NCI-H2029 (cell line): ENCODE measurements around the gene RGMA.
"Not testable (repeated sequence)": the region's sequence is repeated elsewhere in the genome, so short reads cannot be mapped to it uniquely, and the experiment has no call there.

Source experiments
- DNase-seq: peaks from one replicate; lab custom pipeline; 2025; lab: John Stamatoyannopoulos, UW

RGMA gene

GRCh38 chr15:93034512-93034911 lies 54.5 kb downstream of the RGMA start:
- no peak for DNase-seq

GRCh38 chr15:93033434-93034045 lies 55.5 kb downstream of the RGMA start:
- no peak for DNase-seq

- not testable (repeated sequence) for DNase-seq
Observed at GRCh38 chr15:93032515-93033206, 56.4 kb downstream of the RGMA start.

DNA sequence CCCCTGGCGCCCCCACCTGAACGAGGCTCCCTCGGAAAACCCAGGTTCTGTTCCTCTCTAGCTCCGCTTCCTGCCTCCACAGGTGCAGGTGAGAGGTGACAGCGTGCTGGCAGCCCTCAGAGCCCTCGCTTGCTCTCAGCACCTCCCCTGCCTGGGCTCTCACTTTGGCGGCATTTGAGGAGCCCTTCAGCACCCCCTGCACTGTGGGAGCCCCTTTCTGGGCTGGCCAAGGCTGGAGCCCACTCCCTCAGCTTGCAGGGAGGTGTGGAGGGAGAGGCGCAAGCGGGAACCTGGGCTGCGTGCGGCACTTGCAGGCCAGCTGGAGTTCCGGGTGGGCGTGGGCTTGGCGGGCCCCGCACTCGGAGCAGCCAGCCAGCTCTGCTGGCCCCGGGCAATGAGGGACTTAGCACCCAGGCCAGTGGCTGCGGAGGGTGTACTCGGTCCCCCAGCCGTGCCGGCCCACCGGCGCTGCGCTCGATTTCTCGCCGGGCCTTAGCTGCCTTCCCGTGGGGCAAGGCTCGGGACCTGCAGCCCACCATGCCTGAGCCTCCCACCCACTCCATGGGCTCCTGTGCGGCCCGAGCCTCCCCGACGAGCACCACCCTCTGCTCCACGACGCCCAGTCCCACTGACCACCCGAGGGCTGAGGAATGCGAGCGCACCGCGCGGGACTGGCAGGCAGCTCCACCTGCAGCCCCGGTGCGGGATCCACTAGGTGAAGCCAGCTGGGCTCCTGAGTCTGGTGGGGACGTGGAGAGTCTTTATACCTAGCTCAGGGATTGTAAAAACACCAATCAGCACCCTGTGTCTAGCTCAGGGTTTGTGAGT lies 57.2 kb downstream of the RGMA start:
- DNase-seq: not testable (repeated sequence)

GRCh38 chr15:93031103-93031464 lies 57.9 kb downstream of the RGMA start:
- DNase-seq: no peak

- DNase-seq: no peak
Observed at GRCh38 chr15:93030430-93031102, 58.4 kb downstream of the RGMA start.

DNA sequence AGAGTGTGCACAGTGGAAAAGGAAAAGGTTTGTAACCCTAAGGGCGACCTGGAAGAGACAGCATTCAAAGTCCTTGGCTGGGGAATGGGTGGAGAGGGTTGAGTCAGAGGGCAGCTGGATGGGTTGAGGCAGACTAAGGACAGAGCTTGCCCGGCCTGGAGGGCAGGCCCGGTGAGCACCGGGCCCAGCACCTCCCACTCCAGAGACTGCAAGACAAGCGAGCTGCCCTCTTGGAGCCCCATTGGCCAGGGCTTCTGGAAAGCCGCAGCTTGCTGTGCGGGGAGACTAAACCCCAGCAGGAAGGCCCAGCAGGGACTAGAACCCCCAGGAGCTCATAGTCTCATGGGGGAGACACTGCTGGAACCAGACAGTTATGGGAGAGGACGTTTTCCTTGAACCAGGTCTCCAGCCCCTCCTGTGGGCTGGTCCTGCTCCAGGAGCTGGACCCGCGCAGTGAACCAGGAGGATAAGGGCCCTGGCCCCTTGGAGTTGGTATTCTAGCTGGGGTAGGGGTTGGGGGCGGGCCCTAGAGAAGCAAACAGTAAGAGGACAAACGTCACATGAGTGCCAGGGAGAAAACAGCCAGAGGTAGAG lies 59.1 kb downstream of the RGMA start:
- DNase-seq: no peak

DNA sequence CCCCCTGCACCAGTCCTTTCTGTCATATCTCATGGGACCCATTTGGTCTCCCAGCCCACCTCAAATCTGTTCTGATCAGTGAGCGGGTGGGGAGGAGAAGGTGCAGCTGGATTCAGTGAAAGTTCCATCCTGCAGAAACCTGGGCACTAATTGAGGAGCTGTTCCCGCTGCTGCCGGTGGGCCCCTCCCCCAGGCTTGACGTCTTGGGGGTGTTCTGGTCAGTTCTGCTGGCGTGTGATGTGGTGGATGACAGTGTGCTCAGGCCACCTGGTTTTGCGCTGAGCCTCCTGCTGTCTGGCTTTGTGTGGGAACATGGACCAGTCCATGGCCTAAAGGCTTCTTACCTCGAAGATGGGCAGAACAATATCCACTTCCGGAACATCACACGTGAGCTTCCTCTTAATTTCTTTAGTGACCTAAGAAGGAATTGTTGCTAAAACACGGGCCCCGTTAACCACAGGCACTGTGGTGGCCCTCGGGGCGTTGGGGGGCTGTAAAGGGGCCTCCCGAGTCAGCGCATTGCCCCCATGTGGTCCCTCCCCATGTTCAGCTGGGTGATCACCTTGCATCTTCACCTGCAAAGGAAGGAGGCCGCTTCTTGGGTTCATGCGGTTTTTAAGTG lies 59.7 kb downstream of the RGMA start:
- no peak for DNase-seq

- DNase-seq: no peak
Observed at GRCh38 chr15:93028632-93029213, 60.3 kb downstream of the RGMA start.

DNA sequence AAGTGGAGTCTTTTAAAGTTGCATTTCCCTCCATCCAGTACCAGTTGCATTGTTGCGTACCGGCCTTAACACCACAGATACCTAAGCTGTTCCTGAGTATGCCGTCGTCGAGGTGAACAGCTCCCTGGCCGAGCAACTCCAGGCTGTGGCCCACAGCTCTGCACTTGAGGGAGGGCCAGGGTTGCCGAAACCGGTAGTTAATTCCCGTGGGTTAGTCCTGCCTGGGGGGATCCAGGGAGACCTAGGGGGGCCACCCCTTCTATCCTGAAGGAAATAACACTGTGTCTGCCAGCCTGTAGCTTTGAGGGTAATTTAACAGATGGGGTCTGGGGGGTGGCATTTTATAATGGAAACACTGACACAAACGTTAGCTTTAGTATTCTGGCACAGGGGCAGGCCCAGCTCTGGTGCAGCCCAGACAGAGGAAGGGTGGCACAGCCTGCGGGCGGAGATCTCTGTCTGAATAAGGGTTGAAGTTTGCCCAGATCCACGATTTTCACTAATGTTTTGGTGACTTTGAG lies 60.8 kb downstream of the RGMA start:
- no peak for DNase-seq

DNA sequence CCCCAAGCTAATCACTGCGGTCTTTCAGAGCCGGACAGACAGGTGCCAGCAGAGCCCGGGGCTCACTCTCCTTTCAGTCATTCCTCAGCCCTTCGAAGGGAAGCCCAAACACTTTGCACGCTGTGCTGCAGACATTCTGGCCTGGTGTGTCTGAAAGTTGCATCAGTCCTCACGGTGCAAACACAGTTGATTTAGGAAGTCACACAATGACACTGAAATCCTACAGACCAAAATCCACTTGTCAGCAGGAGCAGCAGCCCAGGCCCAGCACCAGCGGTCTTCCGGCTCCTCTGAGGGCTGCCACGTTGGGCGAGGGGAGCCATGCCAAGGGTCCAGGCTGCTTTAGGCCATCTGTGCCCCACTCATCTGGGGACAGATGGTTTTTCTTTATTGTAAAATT lies 61.6 kb downstream of the RGMA start:
- no peak for DNase-seq

- no peak for DNase-seq
Observed at GRCh38 chr15:93026380-93026817, 62.6 kb downstream of the RGMA start.

DNA sequence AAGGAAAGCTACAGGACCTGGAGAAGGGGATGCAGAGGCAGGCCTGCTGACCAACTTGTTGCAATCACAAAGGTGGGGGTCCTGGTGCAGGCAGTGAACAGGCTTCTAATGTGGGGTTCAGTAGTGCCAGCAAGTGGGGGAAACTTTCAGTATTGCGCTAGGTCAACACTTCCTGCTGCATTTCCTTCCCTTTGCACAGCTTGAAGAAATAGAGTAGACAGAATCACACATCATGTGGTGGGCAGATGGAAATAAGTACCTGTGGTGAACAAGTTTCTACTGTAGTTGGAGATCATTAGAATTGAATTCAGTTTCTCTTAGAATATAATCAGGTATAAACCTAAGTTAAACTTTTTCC lies 63.4 kb downstream of the RGMA start:
- no peak for DNase-seq

- DNase-seq: no peak
Observed at GRCh38 chr15:93024716-93025624, 64.0 kb downstream of the RGMA start.

DNA sequence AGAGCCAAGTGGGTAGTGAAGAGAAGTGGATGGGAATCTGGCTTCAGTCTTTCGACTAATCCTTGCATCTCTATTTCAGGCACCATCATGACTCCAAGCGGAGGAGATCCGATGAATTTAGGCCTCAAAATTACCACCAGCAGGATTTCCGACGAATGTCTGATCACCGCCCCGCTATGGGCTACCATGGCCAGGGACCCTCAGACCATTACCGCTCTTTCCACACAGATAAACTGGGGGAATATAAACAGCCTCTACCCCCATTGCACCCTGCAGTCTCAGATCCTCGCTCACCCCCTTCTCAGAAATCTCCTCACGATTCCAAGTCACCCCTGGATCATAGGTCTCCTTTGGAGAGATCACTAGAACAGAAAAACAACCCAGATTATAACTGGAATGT lies 64.7 kb downstream of the RGMA start:
- DNase-seq: no peak

- no peak for DNase-seq
Observed at GRCh38 chr15:93020976-93021772, 67.8 kb downstream of the RGMA start.

- no peak for DNase-seq
Observed at GRCh38 chr15:93019971-93020370, 69.0 kb downstream of the RGMA start.

- DNase-seq: no peak
Observed at GRCh38 chr15:93019090-93019489, 69.9 kb downstream of the RGMA start.

- DNase-seq: no peak
Observed at GRCh38 chr15:93018574-93018973, 70.4 kb downstream of the RGMA start.
